Measurements from ENCODE around the gene MED7. TPM values are rescaled to one million over a fixed set of nuclear protein-coding genes. Genes with fewer than 3 reads are reported as not detected.

The MED7 gene
- total and polyA plus RNA-seq, 2 of the 8 experiments (the other 6 are each of a cell fraction or from before 2014, with no cell fraction given) = 6.9 to 9.5 TPM

DNA sequence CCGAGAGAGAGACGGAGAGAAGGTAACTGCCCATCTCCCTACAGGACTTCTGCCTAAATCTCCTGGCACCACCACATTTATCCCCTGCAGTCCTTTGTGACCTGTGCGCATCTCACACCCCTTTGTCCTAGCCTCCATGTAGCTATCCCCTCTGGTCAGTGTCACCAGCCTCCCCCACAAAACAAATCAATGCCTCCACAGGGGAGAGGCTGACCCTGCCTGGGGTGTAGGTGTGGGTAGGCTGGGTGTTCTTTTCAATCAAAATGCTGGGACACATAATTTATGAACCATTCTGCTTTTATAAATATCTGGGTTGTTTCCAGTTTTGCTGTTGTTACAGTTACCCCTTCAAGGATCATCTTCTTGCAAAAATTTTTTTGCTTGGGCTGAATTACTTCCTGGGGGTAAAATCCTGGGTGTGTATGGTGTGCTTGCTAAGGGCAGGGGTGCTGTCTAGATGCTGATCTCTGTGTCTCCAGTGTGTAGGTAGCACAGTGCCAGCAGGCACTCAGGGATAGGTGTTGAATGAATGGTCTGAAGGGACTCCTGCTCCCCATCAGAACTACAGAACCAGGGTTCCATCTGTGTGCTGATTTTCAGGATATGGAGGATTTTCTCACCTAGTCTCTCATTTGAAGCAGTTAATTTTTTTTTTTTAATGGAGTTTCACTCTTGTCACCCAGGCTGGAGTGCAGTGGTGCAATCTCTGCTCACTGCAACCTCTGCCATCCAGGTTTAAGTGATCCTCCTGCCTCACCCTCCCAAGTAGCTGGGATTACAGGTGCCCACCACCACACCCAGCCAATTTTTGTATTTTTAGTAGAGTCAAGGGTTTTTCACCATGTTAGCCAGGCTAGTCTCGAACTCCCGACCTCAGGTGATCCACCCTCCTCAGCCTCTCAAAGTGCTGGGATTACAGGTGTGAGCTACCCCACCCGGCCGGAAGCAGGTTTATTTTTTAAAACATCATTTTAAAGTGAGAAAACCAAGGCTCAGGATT lies 23.8 kb upstream of the MED7 start, which contains the start of gene GARIN3 (continued):
- TF ChIP-seq, protein P1, sequence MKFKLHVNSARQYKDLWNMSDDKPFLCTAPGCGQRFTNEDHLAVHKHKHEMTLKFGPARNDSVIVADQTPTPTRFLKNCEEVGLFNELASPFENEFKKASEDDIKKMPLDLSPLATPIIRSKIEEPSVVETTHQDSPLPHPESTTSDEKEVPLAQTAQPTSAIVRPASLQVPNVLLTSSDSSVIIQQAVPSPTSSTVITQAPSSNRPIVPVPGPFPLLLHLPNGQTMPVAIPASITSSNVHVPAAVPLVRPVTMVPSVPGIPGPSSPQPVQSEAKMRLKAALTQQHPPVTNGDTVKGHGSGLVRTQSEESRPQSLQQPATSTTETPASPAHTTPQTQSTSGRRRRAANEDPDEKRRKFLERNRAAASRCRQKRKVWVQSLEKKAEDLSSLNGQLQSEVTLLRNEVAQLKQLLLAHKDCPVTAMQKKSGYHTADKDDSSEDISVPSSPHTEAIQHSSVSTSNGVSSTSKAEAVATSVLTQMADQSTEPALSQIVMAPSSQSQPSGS (IDR thresholded peaks at IDR 0.05; ENCODE audit: low read length) = no peak
- no peak for TF ChIP-seq TCF12 (IDR thresholded peaks at IDR 0.05; ENCODE audit: low read depth, low read length)
- TF ChIP-seq RNF2 (IDR thresholded peaks at IDR 0.05; ENCODE audit: borderline replicate concordance, low read depth, low read length, missing control alignments, poor library complexity, severe bottlenecking) = no peak
- no peak for TF ChIP-seq SP1 (IDR thresholded peaks at IDR 0.05; ENCODE audit: low read depth, low read length)
